HG03565 (cell line): ENCODE measurements around the gene COL13A1.

Experiments used
- ATAC-seq: cut with Tn5 transposase; IDR thresholded peaks from one replicate; pipeline ENCODE4 v1.9.1; 2021; ENCODE audit warnings: mild to moderate bottlenecking, moderate library complexity; ENCODE audit not compliant: unreplicated experiment

COL13A1 gene

DNA sequence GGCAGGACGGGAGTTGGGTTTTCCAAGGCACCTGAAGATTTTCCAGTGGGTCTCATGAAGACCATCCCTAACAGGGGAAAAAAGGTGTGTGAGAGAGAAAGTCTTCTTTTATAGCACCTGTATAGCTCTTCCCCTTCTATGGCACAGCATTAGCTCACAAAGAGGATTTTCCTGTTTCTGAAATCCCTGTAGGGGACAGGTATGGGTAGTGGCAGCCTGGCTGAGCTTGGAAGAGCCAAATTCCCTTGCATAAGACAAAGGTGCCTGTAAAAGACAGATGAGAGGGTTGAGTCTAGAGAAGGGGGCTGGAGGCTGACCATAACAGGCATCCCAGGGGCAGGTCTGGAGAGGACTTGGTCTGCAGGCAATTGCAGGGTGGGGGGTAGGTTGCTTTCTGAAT, 63.7 kb downstream of the COL13A1 start:
- no peak for ATAC-seq

- no peak for ATAC-seq
Measured at GRCh38 chr10:69866246-69866687, 64.6 kb downstream of the COL13A1 start.

- ATAC-seq, result no peak
Measured at GRCh38 chr10:69866688-69867461, 65.2 kb downstream of the COL13A1 start.

GRCh38 chr10:69867699-69868558, 66.2 kb downstream of the COL13A1 start:
- no peak for ATAC-seq

DNA sequence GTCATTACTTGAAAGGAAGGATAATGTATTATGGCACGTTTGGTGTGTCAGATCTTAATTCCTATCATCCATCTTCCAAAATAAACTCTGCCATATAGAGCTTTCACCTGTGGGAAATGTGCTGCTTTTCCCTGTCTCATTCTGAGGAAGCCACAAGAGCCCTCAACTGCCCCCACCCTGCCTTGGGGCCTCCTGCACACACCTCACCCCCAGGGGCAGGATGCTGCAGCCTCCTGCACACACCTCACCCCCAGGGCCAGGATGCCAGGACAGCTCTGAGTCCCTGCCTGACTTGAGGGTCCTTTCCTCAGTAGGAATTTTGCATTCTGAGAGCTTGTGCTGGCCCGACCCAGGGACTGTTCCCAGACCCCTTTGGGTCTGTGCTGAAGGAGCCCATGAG, 67.1 kb downstream of the COL13A1 start:
- no peak for ATAC-seq

GRCh38 chr10:69869291-69869961, 67.7 kb downstream of the COL13A1 start:
- no peak for ATAC-seq

- no peak for ATAC-seq
Measured at GRCh38 chr10:69870591-69870990, 68.9 kb downstream of the COL13A1 start.

DNA sequence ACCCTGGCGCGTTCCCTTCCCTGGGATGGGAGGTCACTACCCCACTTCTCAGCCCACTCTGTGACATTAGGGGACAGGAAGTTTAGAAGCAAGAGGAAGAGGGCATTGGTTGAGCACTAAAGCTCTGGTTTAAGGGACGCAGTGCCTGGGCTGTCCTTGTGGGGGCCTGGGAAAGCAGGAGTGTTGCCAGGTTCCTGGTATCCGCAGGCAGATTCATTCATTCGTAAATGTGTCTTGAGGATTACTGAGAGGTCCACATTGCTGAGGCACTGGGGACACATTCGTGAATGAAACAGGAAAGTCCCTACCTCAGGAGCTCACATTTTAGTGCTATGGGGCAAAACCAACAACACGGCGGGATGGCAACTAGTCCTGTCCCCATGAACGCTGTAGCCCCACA, 69.4 kb downstream of the COL13A1 start:
- no peak for ATAC-seq

GRCh38 chr10:69872323-69872722, 70.6 kb downstream of the COL13A1 start:
- no peak for ATAC-seq

DNA sequence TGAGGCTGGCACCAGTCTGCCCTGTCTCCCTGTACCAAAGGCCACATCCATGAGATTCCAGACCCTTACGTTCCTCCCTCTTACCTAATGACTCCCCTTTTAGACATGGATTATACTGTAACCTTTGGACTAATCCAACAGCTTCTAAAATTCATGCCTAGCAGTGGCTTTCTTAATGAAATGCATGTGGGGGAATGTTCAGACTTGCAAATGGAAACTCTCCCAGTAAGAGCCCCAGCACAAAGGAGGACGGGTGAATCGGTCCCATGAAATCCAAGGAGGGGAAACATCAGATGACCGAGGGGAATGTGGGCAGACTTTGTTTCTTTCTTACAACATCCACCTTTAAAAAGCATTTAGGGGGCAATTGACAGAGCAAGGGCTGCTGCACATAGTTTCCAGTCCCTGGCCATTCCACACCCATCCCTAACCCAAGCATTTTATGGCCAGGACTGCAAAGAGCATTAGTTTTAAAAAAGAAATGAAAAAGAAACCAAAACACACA, 71.5 kb downstream of the COL13A1 start:
- ATAC-seq, result no peak

GRCh38 chr10:69874449-69874848, 72.7 kb downstream of the COL13A1 start:
- no peak for ATAC-seq

GRCh38 chr10:69875856-69876255, 74.2 kb downstream of the COL13A1 start:
- no peak for ATAC-seq

- ATAC-seq, result no peak
Measured at GRCh38 chr10:69876286-69876685, 74.6 kb downstream of the COL13A1 start.

- ATAC-seq, result no peak
Measured at GRCh38 chr10:69876931-69877330, 75.2 kb downstream of the COL13A1 start.

GRCh38 chr10:69878038-69878437, 76.3 kb downstream of the COL13A1 start:
- ATAC-seq, result no peak

DNA sequence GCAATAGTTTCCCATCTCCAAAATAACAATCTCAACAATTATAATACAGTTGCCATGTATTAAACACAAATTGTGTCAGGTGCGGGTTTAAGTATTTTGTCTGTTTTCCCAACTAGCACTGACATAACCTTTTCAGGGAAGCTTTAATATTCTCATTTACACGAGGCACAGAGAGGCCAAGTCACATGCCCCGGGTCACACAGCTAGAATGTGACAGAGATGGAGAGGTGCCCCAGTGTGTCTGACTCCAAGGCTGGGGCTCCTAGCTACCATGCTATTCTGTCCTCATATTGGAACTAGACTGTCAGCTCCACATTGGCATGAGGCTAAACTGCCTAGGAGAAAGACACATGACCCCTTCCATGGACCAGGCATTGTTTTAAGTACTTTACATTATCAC, 77.2 kb downstream of the COL13A1 start:
- no peak for ATAC-seq

- ATAC-seq, result no peak
Measured at GRCh38 chr10:69879634-69880257, 78.0 kb downstream of the COL13A1 start.

GRCh38 chr10:69880301-69881081, 78.8 kb downstream of the COL13A1 start:
- no peak for ATAC-seq

DNA sequence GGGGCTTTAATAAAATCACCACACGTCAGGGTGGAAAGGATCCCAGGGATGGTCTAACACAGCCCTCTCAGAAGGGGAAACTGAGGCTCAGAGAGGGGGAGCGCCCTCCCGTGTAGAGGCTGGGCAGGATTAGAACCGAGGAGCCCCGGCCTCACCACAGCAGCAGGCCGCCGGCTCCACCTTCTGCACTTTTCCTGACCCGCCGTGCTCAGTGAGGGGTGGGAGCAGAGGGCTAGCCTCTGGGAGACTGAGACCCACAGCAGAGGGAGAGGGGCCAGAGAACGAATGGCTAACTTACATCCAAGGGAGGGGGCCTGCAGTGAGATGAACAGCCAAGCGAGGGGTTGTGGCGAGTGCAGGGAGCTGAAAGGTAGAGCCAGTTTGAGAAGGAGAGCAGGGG, 79.5 kb downstream of the COL13A1 start:
- ATAC-seq, result no peak
